Suprapubic skin (tissue), 3 donors: ENCODE data around the gene TRPV4.

ENCODE experiments used
- CTCF ChIP-seq, 2 donors: fragments of 200-600 bp in 1 of 2; fragments of 450-650 bp in 1 of 2; sonication (generic) in 1 of 2; IDR thresholded peaks; one replicate each; pipeline ENCODE4 v1.5.1; 2016 to 2019; ENCODE audit warnings: antibody characterized with exemption in 2 of 2, mild to moderate bottlenecking in 1 of 2, moderate library complexity in 1 of 2
- POLR2A ChIP-seq, 2 donors: fragments of 450-650 bp; IDR thresholded peaks; one replicate each; pipeline ENCODE4 v1.6.1; 2017; ENCODE audit warnings: antibody characterized with exemption in 2 of 2, mild to moderate bottlenecking in 2 of 2, moderate library complexity in 2 of 2

GRCh38 chr12:109840305-109841074 is 7.3 kb upstream of the TRPV4 start:
- TF ChIP-seq CTCF (IDR thresholded peaks at IDR 0.05), result no peak
- no peak for TF ChIP-seq POLR2A (IDR thresholded peaks at IDR 0.05)
